GM06990 (cell line): Measurements from ENCODE around the gene IGFN1.

Source experiments
- DNase-seq: peaks from one replicate; pipeline ENCODE4 v3.0.0-alpha.2; 2011; ENCODE audit not compliant: insufficient read length; ENCODE audit errors: extremely low read depth
- H3K27me3 ChIP-seq: replicated peaks from 2 replicates; pipeline ENCODE4 v1.6.0; 2011; ENCODE audit warnings: low read length; ENCODE audit not compliant: control insufficient read depth, insufficient read depth
- H3K36me3 ChIP-seq: 2 replicates; pipeline ENCODE4 v1.5.1; 2011; ENCODE audit warnings: low read length; ENCODE audit not compliant: control insufficient read depth, insufficient read depth
- H3K4me3 ChIP-seq: replicated peaks from 2 replicates; pipeline ENCODE4 v1.5.1; 2011; ENCODE audit warnings: low read depth, mild to moderate bottlenecking, control low read depth, low read length
- TF ChIP-seq, protein P1 (sequence below): IDR thresholded peaks from 2 replicates; pipeline ENCODE4 v1.5.1; 2011; ENCODE audit warnings: low read length, control low read depth, mild to moderate bottlenecking, inconsistent platforms; ENCODE audit not compliant: insufficient read depth, poor library complexity, severe bottlenecking

The IGFN1 gene

DNA sequence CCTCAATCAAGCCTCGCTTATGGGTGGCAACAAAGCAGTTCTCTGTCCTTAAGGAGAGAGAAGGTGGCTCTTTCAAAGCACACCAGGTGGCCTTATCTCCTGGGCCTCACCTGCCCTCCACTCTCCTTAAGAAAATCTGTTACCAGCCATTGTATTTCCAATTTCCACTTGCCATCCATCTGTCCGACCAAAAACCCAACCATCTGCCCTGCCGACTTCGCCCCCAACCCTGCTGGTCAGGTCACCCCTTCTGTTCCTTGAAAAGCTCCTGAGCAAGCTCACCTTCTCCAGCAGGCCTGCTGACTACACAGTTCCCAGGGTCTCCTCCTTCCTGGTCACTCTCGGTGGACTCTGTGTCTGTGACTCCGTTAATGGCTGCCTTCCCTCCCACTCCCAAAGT, 619 bp upstream of the IGFN1 start:
- no peak for DNase-seq
- H3K4me3 ChIP-seq: no peak overlapping the region
- no peaks in the 10 kb centered on the region for H3K36me3 ChIP-seq
- peaks cover 4% of the 10 kb centered on the region for H3K27me3 ChIP-seq
- TF ChIP-seq, protein P1, sequence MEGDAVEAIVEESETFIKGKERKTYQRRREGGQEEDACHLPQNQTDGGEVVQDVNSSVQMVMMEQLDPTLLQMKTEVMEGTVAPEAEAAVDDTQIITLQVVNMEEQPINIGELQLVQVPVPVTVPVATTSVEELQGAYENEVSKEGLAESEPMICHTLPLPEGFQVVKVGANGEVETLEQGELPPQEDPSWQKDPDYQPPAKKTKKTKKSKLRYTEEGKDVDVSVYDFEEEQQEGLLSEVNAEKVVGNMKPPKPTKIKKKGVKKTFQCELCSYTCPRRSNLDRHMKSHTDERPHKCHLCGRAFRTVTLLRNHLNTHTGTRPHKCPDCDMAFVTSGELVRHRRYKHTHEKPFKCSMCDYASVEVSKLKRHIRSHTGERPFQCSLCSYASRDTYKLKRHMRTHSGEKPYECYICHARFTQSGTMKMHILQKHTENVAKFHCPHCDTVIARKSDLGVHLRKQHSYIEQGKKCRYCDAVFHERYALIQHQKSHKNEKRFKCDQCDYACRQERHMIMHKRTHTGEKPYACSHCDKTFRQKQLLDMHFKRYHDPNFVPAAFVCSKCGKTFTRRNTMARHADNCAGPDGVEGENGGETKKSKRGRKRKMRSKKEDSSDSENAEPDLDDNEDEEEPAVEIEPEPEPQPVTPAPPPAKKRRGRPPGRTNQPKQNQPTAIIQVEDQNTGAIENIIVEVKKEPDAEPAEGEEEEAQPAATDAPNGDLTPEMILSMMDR: no peak

DNA sequence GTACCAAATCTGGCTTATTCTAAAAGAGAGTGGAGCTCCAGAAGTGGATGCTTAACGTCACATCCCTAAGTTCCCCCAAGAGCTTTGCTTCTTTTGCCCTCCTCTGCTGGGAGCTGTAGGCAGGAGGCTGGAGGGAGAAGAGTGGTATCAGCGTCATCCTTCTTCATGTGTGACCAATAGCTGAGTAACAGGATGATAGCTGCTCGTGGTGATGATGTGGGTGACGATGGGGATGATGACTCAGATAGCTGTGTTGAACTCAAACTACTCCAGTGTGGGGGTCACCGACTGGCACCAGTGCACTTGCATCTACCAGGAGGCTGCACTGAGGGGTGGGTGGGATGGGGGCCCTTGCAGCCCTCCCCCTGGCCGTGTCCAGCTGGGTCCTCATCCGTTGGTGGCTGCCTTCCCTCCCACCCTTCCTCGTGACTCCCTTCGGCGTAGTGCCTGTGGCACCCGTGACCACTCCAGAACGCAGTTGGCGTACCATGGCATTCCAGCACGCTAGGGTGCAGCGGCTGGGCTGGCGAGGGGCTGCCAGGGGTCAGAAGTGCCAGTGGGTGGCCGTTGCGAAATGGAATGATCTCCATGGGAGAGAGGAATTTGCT, 1.1 kb downstream of the IGFN1 start:
- Histone ChIP-seq H3K4me3 (no peak overlapping the region), H3K27me3 (peaks cover 4% of the 10 kb centered on the region), H3K36me3 (no peaks in the 10 kb centered on the region)
- TF ChIP-seq, protein P1: no peak
- DNase-seq: no peak

DNA sequence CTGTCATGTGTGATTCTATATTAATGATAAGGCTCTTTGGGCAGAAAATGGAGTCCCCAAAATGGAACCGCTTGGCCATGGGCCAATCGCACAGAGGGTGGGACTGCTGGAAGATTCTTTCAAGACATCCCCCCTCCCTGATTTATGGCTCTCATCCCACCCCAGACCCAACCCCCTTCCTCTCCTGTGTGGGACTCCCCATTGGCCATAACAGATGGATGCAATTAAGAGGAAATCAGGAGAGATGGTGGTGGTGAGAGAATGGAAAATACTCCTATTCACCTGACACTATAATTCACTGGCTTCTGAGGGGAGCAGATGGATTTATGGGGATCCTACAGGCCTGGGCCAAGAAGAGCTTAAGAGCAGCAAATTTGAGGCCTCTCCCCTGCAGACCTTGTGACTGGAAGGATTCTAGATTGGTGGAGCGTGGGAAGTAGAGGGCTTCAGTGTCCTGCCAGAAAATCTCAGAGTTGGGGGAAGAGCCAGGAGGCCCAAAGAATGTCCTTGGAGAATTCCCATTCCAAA, 1.7 kb downstream of the IGFN1 start:
- Histone ChIP-seq H3K36me3 (no peaks in the 10 kb centered on the region), H3K4me3 (no peak overlapping the region), H3K27me3 (peaks cover 4% of the 10 kb centered on the region)
- DNase-seq: no peak
- TF ChIP-seq, protein P1: no peak

DNA sequence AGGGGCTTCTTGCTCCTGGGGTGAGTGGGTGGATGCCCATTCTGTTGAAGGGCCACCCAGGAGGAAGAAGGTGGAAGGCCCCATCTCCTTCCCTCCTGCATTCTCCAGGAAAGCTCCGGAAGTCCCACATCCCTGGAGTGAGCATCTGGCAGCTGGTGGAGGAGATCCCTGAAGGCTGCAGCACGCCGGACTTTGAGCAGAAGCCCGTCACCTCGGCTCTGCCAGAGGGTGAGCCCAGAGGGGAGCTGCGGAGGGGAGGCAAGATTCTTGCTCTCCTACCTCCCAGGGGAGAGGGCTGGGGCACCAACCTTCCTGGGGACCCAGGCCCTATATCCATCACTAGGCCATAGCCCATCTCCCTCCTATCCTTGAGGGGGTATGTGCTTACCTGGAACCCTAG, 3.4 kb downstream of the IGFN1 start:
- H3K27me3 ChIP-seq: peaks cover 3% of the 10 kb centered on the region
- TF ChIP-seq, protein P1: no peak
- H3K4me3 ChIP-seq: no peak overlapping the region
- DNase-seq: no peak
- no peaks in the 10 kb centered on the region for H3K36me3 ChIP-seq

DNA sequence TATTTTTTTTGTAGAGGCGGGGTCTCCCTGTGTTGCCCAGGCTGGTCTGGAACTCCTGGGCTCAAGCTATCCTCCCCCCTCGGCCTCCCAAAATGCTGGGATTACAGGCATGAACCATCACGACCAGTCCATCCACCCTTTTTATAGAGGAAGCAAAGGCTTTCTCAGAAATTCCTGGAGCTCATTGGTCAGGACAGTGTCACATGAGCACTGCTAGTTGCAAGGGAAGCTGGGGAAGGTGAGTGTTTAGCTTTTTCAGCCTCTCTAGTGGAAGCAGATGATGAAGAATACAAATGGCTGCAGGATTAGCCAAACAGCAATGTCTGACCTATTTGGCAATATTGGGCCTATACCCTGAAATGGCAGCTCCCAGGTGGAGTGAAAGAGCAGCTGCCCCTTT, 8.0 kb downstream of the IGFN1 start:
- DNase-seq: no peak
- no peaks in the 10 kb centered on the region; the same call in none of the 2 replicates for H3K27me3 ChIP-seq
- TF ChIP-seq, protein P1: no peak
- H3K36me3 ChIP-seq: no peaks in the 10 kb centered on the region
- no peak overlapping the region for H3K4me3 ChIP-seq

DNA sequence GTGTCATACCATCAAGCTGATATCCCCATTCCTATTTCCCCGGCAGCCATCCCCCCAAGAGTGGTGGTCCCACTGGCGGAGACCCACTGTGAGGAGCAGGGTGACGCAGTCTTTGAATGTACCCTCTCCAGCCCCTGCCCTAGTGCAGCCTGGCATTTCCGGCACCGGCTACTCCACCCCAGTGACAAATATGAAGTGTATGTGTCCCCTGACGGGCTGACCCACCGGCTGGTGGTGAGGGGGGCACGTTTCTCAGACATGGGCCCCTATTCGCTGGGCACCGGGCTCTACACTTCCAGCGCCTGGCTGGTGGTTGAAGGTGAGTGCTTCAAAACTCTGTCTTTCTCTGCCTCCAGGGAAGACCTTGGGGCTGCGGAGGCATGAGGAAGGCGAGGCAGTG, 14.4 kb downstream of the IGFN1 start:
- Histone ChIP-seq H3K4me3 (no peak overlapping the region), H3K36me3 (no peaks in the 10 kb centered on the region), H3K27me3 (peaks cover 3% of the 10 kb centered on the region)
- DNase-seq: no peak
- TF ChIP-seq, protein P1: no peak
